Ishikawa (cell line): ENCODE measurements around the gene NOSTRIN.

Experiments
- CEBPB ChIP-seq: IDR thresholded peaks from 2 replicates; pipeline ENCODE4 v1.6.1; 2012
- CREB1 ChIP-seq: IDR thresholded peaks from 2 replicates; pipeline ENCODE4 v1.6.1; 2012; ENCODE audit warnings: low read depth
- EGR1 ChIP-seq: IDR thresholded peaks from 2 replicates; pipeline ENCODE4 v1.6.1; 2012
- EP300 ChIP-seq: IDR thresholded peaks from 2 replicates; pipeline ENCODE4 v1.6.1; 2012; ENCODE audit warnings: borderline replicate concordance
- FOXM1 ChIP-seq: IDR thresholded peaks from 2 replicates; pipeline ENCODE4 v1.6.1; 2012; ENCODE audit warnings: low read depth, borderline replicate concordance
- NFIC ChIP-seq: IDR thresholded peaks from 2 replicates; pipeline ENCODE4 v1.6.1; 2012
- RAD21 ChIP-seq: IDR thresholded peaks from 2 replicates; pipeline ENCODE4 v1.6.1; 2012; ENCODE audit warnings: low read depth
- REST ChIP-seq: IDR thresholded peaks from 2 replicates; pipeline ENCODE4 v1.6.1; 2012; ENCODE audit warnings: low read depth, mild to moderate bottlenecking
- TAF1 ChIP-seq: IDR thresholded peaks from 2 replicates; pipeline ENCODE4 v1.6.1; 2012; ENCODE audit warnings: low read depth, mild to moderate bottlenecking
- TCF12 ChIP-seq: IDR thresholded peaks from 2 replicates; pipeline ENCODE4 v1.6.1; 2012; ENCODE audit warnings: low read depth
- TEAD4 ChIP-seq: IDR thresholded peaks from 2 replicates; pipeline ENCODE4 v1.6.1; 2012
- USF1 ChIP-seq: IDR thresholded peaks from 2 replicates; pipeline ENCODE4 v1.6.1; 2012
- YY1 ChIP-seq: IDR thresholded peaks from 2 replicates; pipeline ENCODE4 v1.6.1; 2012; ENCODE audit warnings: low read depth
- ZBTB7A ChIP-seq: IDR thresholded peaks from 2 replicates; pipeline ENCODE4 v1.6.1; 2012; ENCODE audit warnings: low read depth
- TF ChIP-seq, protein P1 (sequence below): IDR thresholded peaks from 2 replicates; pipeline ENCODE4 v1.6.1; 2012

NOSTRIN gene

DNA sequence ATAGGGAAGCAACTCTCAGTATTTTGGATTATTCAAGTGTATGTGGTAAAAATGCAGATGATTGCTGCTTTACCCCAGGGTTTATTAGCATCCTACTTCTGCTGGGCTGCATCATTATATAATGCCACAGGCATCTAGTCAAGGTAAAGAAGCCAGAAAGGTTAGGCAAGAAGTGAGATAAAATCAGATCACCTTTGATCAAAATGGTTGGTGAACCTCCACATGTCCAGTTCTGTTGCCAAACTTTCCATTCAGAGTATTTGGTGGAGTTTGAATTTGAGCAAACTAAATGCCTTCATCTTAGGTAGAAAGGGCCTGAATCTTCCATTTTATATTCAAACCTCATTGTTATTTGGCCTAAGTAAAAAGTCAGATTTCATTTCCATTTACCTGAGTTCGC is 29.7 kb upstream of the NOSTRIN start:
- TF ChIP-seq REST, result no peak
- no peak for TF ChIP-seq YY1
- no peak for TF ChIP-seq TEAD4
- TF ChIP-seq CEBPB, result no peak
- no peak for TF ChIP-seq EGR1
- TF ChIP-seq ZBTB7A, result no peak
- TF ChIP-seq USF1, result no peak
- no peak for TF ChIP-seq TAF1

DNA sequence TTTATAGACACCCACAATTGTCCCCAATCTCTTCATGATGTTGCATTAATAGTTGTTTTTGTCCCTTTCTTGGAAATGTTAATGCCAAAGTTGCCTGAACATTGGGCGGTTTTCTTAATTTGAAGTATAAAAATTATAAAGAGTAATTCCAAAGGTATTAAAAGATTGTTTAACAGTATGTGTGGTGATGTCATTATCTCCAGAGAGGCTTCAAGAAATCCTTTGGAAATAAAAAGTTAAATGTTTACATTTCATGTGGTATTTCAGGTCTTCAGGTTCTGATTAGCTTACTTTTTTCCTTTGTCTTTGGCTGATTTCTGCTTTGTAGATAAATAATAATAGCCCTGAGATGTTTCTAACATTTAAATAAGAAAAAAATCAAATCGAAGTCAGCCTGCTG is 29.3 kb upstream of the NOSTRIN start:
- TF ChIP-seq ZBTB7A, result no peak
- no peak for TF ChIP-seq YY1

GRCh38 chr2:168773719-168774521 is 28.5 kb upstream of the NOSTRIN start:
- peak; percentile 80 for TF ChIP-seq NFIC
- TF ChIP-seq CEBPB, result no peak
- TF ChIP-seq EGR1, result no peak
- no peak for TF ChIP-seq TCF12
- TF ChIP-seq TEAD4, result 0 out of 2 replicates have a peak, but pooled peaks have one; percentile 2
- TF ChIP-seq CREB1, result no peak
- peak; percentile 82 for TF ChIP-seq RAD21
- TF ChIP-seq, protein P1, sequence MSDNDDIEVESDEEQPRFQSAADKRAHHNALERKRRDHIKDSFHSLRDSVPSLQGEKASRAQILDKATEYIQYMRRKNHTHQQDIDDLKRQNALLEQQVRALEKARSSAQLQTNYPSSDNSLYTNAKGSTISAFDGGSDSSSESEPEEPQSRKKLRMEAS, result peak; percentile 68

DNA sequence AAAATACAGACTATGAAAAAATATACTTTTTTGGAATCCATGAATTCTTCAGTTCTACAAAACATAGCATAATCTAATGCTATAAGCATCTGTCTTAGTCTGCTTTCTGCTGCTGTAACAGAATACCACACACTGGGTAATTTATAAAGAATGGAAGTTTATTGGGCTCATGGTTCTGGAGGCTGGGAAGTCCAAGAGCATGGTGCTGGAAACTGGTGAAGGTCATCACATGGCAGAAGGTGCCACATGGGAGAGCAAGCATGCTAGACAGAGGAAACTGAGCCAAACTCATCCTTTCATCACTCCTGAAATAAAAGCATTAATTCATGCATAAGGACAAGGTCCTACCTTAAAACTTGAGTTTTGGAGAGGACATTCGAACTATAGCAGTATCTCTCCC is 26.6 kb upstream of the NOSTRIN start:
- TF ChIP-seq TAF1 (no peak), USF1 (no peak), REST (no peak), TCF12 (no peak), ZBTB7A (no peak), YY1 (no peak), EP300 (no peak), TEAD4 (no peak), NFIC (no peak), CEBPB (no peak), RAD21 (no peak), CREB1 (no peak), EGR1 (no peak), FOXM1 (no peak)
- TF ChIP-seq, protein P1, result no peak

GRCh38 chr2:168780669-168781071 is 21.8 kb upstream of the NOSTRIN start:
- TF ChIP-seq ZBTB7A (no peak), YY1 (no peak), EP300 (no peak), USF1 (no peak), CEBPB (no peak), TEAD4 (no peak), TCF12 (no peak), RAD21 (no peak), NFIC (no peak), EGR1 (no peak), TAF1 (no peak), FOXM1 (no peak), REST (no peak)
- TF ChIP-seq, protein P1, result no peak
